ENCODE measurements around the gene NOL7. TPM values are rescaled to one million over a fixed set of nuclear protein-coding genes. Genes with fewer than 3 reads are reported as not detected.

NOL7 gene
- total and polyA plus RNA-seq, 2 of the 8 experiments (the other 6 are each of a cell fraction or from before 2014, with no cell fraction given): 16.4 to 70.4 TPM

DNA sequence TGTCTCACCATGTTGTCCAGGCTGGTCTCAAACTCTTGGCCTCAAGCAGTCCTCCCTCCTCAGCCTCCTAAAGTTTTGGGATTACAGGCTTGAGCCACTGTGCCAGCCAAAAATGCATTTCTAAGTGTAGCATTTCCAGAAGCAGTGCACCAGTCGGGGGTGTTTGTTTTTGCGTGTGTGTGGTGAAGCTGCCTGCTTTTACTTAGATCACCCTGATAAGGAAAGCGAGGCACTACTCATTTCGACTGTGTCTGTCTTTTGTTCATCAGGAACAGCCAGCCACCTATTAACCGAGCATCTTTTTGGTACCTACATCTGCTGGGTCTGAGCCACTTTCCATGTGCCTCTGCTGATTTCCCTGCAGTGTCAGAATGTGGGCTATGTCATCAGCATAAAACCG, 22.0 kb upstream of the NOL7 start:
- Histone ChIP-seq H3K4me2 (ENCODE audit: insufficient read depth in 1 of 2, low read depth in 2 of 2, low read length in 2 of 2) (no peak overlapping the region), H4K91ac (replicated peaks; ENCODE audit: insufficient read length, low read length) (no peak overlapping the region), H2BK120ac (replicated peaks; ENCODE audit: low read depth, low read length) (no peak overlapping the region), H3K14ac (ENCODE audit: insufficient read length) (no peak overlapping the region), H3K23ac (ENCODE audit: insufficient read length) (no peak overlapping the region), H2BK5ac (ENCODE audit: low read depth, low read length) (no peak overlapping the region), H3K4ac (replicated peaks; ENCODE audit: insufficient read length, low read depth, low read length) (no peak overlapping the region), H3K9me3 (ENCODE audit: insufficient read depth in 2 of 2, low read depth in 1 of 2, low read length in 1 of 2) (no peaks in the 10 kb centered on the region), H3K4me1 (replicated peaks in 1 of 4; ENCODE audit: control insufficient read depth in 3 of 4, insufficient read depth in 4 of 4, low read length in 3 of 4) (no peaks in the 10 kb centered on the region; a peak in 1 of 7 replicates), H3K9ac (replicated peaks in 1 of 4; ENCODE audit: extremely low read depth in 1 of 4, low read depth in 3 of 4, low read length in 3 of 4) (no peak overlapping the region), H3K79me2 (ENCODE audit: control insufficient read depth in 1 of 2, insufficient read depth in 2 of 2, low read length in 2 of 2) (no peaks in the 10 kb centered on the region), H3K27ac (ENCODE audit: low read depth, low read length) (no peak overlapping the region), H4K20me1 (replicated peaks in 1 of 2; ENCODE audit: control insufficient read depth in 1 of 2, insufficient read depth in 2 of 2, low read length in 2 of 2) (peaks cover 0 to 7% of the 10 kb centered on the region in 2 experiments), H3K56ac (replicated peaks; ENCODE audit: insufficient read length, low read depth, low read length) (no peak overlapping the region), H2AK5ac (ENCODE audit: low read depth, low read length) (no peak overlapping the region), H3K79me1 (ENCODE audit: low read depth, low read length) (0 out of 2 replicates have a peak, but pooled peaks cover 3% of the 10 kb centered on the region), H3K18ac (ENCODE audit: extremely low read depth, low read length) (no peak overlapping the region), H4K5ac (ENCODE audit: insufficient read length, low read depth, low read length) (no peak overlapping the region), H2BK15ac (ENCODE audit: low read length) (no peak overlapping the region), H2AFZ (ENCODE audit: low read length) (no peak overlapping the region), H3K27me3 (replicated peaks in 1 of 4; ENCODE audit: control insufficient read depth in 3 of 4, extremely low read depth in 1 of 4, insufficient read depth in 3 of 4, low read length in 3 of 4) (no peaks in the 10 kb centered on the region), H3K4me3 (ENCODE audit: extremely low read depth in 1 of 4, insufficient read depth in 2 of 4, low read depth in 3 of 4, low read length in 4 of 4) (no peak overlapping the region), H4K8ac (ENCODE audit: extremely low read depth, insufficient read depth, low read length) (no peak overlapping the region), H2BK12ac (ENCODE audit: low read depth, low read length) (no peak overlapping the region), H3K23me2 (ENCODE audit: low read depth, low read length) (peaks cover 6% of the 10 kb centered on the region; the same call in 1 of the 2 replicates), H3K36me3 (ENCODE audit: control insufficient read depth in 2 of 4, insufficient read depth in 4 of 4, low read length in 3 of 4) (peaks cover 0 to 30% (median 3%) of the 10 kb centered on the region in 4 experiments; a peak in 3 of 8 replicates), H2BK20ac (ENCODE audit: low read length) (no peak overlapping the region)
- DNase-seq (ENCODE audit: low read depth in 1 of 2, low spot score in 2 of 2) (no peak), FAIRE-seq (no peak)
- 83% methylated on average over 6 of the region's 6 CpGs; no CpG with 5 or more reads in 1 of the 2 experiments for WGBS, 2 experiments (ENCODE audit: extremely low coverage in 1 of 2, insufficient coverage in 1 of 2, insufficient read length in 1 of 2, insufficient replicate concordance in 2 of 2, low coverage in 1 of 2, low lambda C conversion rate in 2 of 2, missing lambda C conversion rate in 1 of 2)
- ChIA-PET POLR2A (ENCODE audit: partially characterized antibody) (interaction anchor here (1.7 to 3.6 kb wide), 3 partner anchors 11 to 22 kb away, joined by 5 to 14 read pairs (median 13); partner anchors contain the start of genes NOL7 and SIRT5), CTCF (ENCODE audit: partially characterized antibody) (interaction anchor here (0.5 to 2.7 kb wide), 5 partner anchors 18 to 261 kb away, joined by 3 to 13 read pairs (median 5); partner anchors contain the start of gene SIRT5)
- TF ChIP-seq ASH2L (IDR thresholded peaks at IDR 0.05; ENCODE audit: low read length): no peak
- no peak for TF ChIP-seq EGR1 (IDR thresholded peaks at IDR 0.05; ENCODE audit: borderline replicate concordance, low read depth, low read length)
